GM18519 (cell line): Measurements from ENCODE around the gene FAM72A.
"Not testable (repeated sequence)": the region's sequence is repeated elsewhere in the genome, so short reads cannot be mapped to it uniquely, and the experiment has no call there.

Source experiments
- ATAC-seq: cut with Tn5 transposase; IDR thresholded peaks from one replicate; pipeline ENCODE4 v1.9.1; 2021; ENCODE audit warnings: mild to moderate bottlenecking, moderate library complexity; ENCODE audit not compliant: unreplicated experiment, low FRiP score

Gene FAM72A

GRCh38 chr1:206218285-206218684 lies 15.6 kb upstream of the FAM72A start:
- ATAC-seq = not testable (repeated sequence)

- ATAC-seq = not testable (repeated sequence)
Observed at GRCh38 chr1:206215600-206216392, 13.2 kb upstream of the FAM72A start.

GRCh38 chr1:206210802-206211201 lies 8.2 kb upstream of the FAM72A start:
- ATAC-seq = not testable (repeated sequence)

GRCh38 chr1:206205569-206205968 lies 2.9 kb upstream of the FAM72A start:
- ATAC-seq = not testable (repeated sequence)

GRCh38 chr1:206204871-206205270 lies 2.2 kb upstream of the FAM72A start:
- ATAC-seq = not testable (repeated sequence)

- not testable (repeated sequence) for ATAC-seq
Observed at GRCh38 chr1:206204159-206204511, 1.5 kb upstream of the FAM72A start.

- ATAC-seq = not testable (repeated sequence)
Observed at GRCh38 chr1:206203364-206204158, 922 bp upstream of the FAM72A start, which contains the start of gene SRGAP2. SRGAP2 (plus strand) TSS chr1:206203541; CDS start chr1:206205971, 2,430 bp downstream.

- not testable (repeated sequence) for ATAC-seq
Observed at GRCh38 chr1:206196748-206197424, 5.8 kb downstream of the FAM72A start.

GRCh38 chr1:206195182-206195581 lies 7.5 kb downstream of the FAM72A start:
- ATAC-seq = not testable (repeated sequence)

- not testable (repeated sequence) for ATAC-seq
Observed at GRCh38 chr1:206186826-206187225, 15.8 kb downstream of the FAM72A start.

GRCh38 chr1:206185778-206186177 lies 16.9 kb downstream of the FAM72A start:
- not testable (repeated sequence) for ATAC-seq

GRCh38 chr1:206183788-206184187 lies 18.9 kb downstream of the FAM72A start:
- ATAC-seq = not testable (repeated sequence)

GRCh38 chr1:206182368-206183317 lies 20.0 kb downstream of the FAM72A start:
- not testable (repeated sequence) for ATAC-seq

GRCh38 chr1:206179666-206180065 lies 23.0 kb downstream of the FAM72A start:
- ATAC-seq = not testable (repeated sequence)

GRCh38 chr1:206178061-206178989 lies 24.3 kb downstream of the FAM72A start:
- ATAC-seq = not testable (repeated sequence)

- ATAC-seq = not testable (repeated sequence)
Observed at GRCh38 chr1:206176114-206176502, 26.5 kb downstream of the FAM72A start.

GRCh38 chr1:206175459-206176113 lies 27.1 kb downstream of the FAM72A start:
- not testable (repeated sequence) for ATAC-seq
